ENCODE data around the gene PLCD3. TPM values are rescaled to one million over a fixed set of nuclear protein-coding genes. Genes with fewer than 3 reads are reported as not detected.

The PLCD3 gene
- total RNA-seq, 6 donors from 2014 or later = 24.2 to 65.6 (median 50.6) TPM

DNA sequence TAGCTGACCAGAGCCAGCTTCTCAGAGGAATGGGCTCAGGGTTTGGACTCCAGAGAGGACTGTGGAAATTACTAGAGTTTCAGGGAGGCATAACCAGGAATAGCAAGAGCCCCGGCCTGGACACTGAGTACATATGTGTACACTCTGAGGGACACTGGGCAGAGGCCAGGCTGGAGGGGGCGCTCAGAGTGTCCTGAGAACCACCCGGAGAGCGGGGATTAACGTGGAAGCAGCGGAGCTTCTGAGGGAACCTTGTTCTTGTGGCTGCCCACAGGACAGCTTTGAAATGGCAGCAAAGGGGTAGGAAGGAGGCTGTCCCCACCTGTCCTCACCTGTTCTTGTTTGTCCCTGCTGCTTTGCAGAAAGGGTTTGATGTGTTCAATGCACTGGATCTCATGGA, 27.8 kb downstream of the PLCD3 start:
- H3K9me3 ChIP-seq = no peaks in the 10 kb centered on the region
- peaks cover 34 to 91% (median 86%) of the 10 kb centered on the region in 4 donors for H3K36me3 ChIP-seq
- TF ChIP-seq EP300 (IDR thresholded peaks at IDR 0.05) (no peak), CTCF (IDR thresholded peaks at IDR 0.05) (no peak), POLR2A (IDR thresholded peaks at IDR 0.05) (no peak), POLR2AphosphoS5 (IDR thresholded peaks at IDR 0.05) (no peak)
- no peak for DNase-seq
- no peak for ATAC-seq (ENCODE audit: low FRiP score in 2 of 2)
- H3K4me1 ChIP-seq = no peaks in the 10 kb centered on the region
- no peak overlapping the region for H3K27ac ChIP-seq
- H3K4me3 ChIP-seq = no peak overlapping the region
- 85 to 93% methylated on average over 5 to 6 of the region's 6 CpGs for WGBS, 2 donors
- no peaks in the 10 kb centered on the region for H3K27me3 ChIP-seq

DNA sequence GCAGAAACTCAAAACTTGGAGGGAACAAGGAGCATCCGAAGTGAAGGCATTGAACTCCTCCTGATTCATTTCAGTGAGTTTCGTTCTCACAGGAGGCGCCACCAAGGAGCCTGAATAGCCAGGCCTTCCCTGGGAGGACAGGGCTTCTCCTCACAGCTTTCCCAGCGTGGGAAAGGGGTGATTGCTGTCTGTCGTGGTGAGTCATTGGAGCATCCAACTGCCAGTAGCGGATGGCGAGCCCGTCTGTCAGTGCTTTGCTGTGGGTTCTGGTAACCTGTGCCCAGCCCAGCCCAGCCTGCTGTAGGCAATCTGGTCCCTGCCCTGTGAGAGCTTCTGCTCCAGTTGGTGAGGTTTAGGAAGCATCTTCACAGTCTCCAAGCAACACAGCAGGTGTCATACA, 28.3 kb downstream of the PLCD3 start:
- Histone ChIP-seq H3K27ac (no peak overlapping the region), H3K27me3 (no peaks in the 10 kb centered on the region), H3K4me1 (peaks cover 0 to 2% (median 0%) of the 10 kb centered on the region in 4 donors), H3K36me3 (peaks cover 34 to 96% (median 90%) of the 10 kb centered on the region in 4 donors), H3K4me3 (no peak overlapping the region), H3K9me3 (no peaks in the 10 kb centered on the region)
- ATAC-seq (ENCODE audit: low FRiP score in 2 of 2) = no peak
- no peak for TF ChIP-seq POLR2AphosphoS5 (IDR thresholded peaks at IDR 0.05)
- no peak for TF ChIP-seq CTCF (IDR thresholded peaks at IDR 0.05)
- TF ChIP-seq POLR2A (IDR thresholded peaks at IDR 0.05) = no peak
- TF ChIP-seq EP300 (IDR thresholded peaks at IDR 0.05) = no peak
- no peak for DNase-seq
- WGBS, 2 donors = 91 to 97% methylated on average over 5 to 8 of the region's 8 CpGs

DNA sequence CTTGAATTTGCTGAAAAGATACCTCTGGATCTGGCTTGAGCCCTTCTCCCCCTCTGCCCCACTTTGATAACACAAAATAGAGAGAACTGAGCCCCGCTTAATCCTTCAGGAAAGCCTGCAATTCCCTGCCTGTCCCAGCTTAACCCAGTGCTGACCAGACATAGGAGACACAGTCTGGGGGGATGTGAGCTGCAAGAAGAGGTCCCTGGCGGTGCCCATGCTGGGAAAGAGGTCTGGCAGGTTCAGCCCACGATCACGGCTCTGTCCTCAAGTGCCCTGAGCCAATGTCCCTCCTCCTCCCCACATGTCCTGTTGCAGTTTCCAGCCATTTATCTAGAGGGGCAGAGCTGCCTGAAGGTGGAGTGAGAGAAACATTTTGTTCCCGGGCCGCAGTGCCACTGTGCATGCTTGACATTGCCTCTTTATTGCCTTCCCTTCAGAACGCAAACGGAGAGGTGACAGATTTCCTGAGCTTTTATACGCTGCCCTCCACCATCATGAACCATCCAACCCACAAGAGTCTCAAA, 29.0 kb downstream of the PLCD3 start:
- Histone ChIP-seq H3K36me3 (peaks cover 37 to 97% (median 93%) of the 10 kb centered on the region in 4 donors), H3K4me1 (peaks cover 0 to 7% (median 5%) of the 10 kb centered on the region in 4 donors), H3K9me3 (no peaks in the 10 kb centered on the region), H3K27ac (no peak overlapping the region), H3K4me3 (no peak overlapping the region), H3K27me3 (no peaks in the 10 kb centered on the region)
- DNase-seq (no peak), ATAC-seq (ENCODE audit: low FRiP score in 2 of 2) (no peak)
- TF ChIP-seq POLR2AphosphoS5 (IDR thresholded peaks at IDR 0.05) = no peak
- no peak for TF ChIP-seq POLR2A (IDR thresholded peaks at IDR 0.05)
- TF ChIP-seq EP300 (IDR thresholded peaks at IDR 0.05) = no peak
- TF ChIP-seq CTCF (IDR thresholded peaks at IDR 0.05) = no peak
- 81 to 86% methylated on average over 9 of the region's 9 CpGs for WGBS, 2 donors

DNA sequence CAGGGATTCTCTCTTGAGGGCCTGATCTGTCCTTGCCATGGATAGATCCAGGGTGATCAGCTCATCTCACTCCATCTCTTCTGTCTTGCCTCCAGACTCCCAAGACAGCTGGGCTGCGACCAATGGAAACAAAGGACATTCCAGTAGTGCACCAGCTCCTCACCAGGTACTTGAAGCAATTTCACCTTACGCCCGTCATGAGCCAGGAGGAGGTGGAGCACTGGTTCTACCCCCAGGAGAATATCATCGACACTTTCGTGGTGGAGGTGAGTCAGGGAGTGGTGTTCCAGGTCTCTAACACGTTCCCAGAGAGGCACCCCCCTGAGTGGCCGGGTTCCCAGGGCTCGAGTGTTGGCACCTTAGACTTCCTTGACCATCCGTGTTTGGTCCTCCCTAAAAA, 29.5 kb downstream of the PLCD3 start:
- Histone ChIP-seq H3K4me3 (no peak overlapping the region), H3K36me3 (peaks cover 39 to 97% (median 93%) of the 10 kb centered on the region in 4 donors), H3K4me1 (peaks cover 0 to 7% (median 6%) of the 10 kb centered on the region in 4 donors), H3K27me3 (no peaks in the 10 kb centered on the region), H3K9me3 (no peaks in the 10 kb centered on the region), H3K27ac (no peak overlapping the region)
- no peak for TF ChIP-seq POLR2AphosphoS5 (IDR thresholded peaks at IDR 0.05)
- no peak for TF ChIP-seq POLR2A (IDR thresholded peaks at IDR 0.05)
- TF ChIP-seq CTCF (IDR thresholded peaks at IDR 0.05) = no peak
- TF ChIP-seq EP300 (IDR thresholded peaks at IDR 0.05) = no peak
- no peak for DNase-seq
- no peak for ATAC-seq (ENCODE audit: low FRiP score in 2 of 2)
- WGBS, 2 donors = 93 to 96% methylated on average over 9 of the region's 9 CpGs

Measured in upper lobe of left lung (tissue), 6 donors.